Hepatocyte (in vitro differentiated cells): ENCODE measurements around the gene ASAP2.

Source experiments
- EZH2 ChIP-seq: fragments of 200-600 bp; sonication (generic); IDR thresholded peaks from 2 replicates; pipeline ENCODE4 v1.6.1; 2016; ENCODE audit warnings: antibody characterized with exemption, mild to moderate bottlenecking, borderline replicate concordance
- EZH2phosphoT487 ChIP-seq: fragments of 200-600 bp; sonication (generic); IDR thresholded peaks from one replicate; pipeline ENCODE4 v1.6.1; 2018; ENCODE audit warnings: antibody characterized with exemption, mild to moderate bottlenecking, low read depth, moderate library complexity; ENCODE audit not compliant: unreplicated experiment, severe bottlenecking
- TF ChIP-seq, protein P1 (sequence below): fragments of 200-600 bp; sonication (generic); IDR thresholded peaks from 2 replicates; pipeline ENCODE4 v1.5.1; 2016; ENCODE audit warnings: antibody characterized with exemption, mild to moderate bottlenecking; ENCODE audit not compliant: poor library complexity

DNA sequence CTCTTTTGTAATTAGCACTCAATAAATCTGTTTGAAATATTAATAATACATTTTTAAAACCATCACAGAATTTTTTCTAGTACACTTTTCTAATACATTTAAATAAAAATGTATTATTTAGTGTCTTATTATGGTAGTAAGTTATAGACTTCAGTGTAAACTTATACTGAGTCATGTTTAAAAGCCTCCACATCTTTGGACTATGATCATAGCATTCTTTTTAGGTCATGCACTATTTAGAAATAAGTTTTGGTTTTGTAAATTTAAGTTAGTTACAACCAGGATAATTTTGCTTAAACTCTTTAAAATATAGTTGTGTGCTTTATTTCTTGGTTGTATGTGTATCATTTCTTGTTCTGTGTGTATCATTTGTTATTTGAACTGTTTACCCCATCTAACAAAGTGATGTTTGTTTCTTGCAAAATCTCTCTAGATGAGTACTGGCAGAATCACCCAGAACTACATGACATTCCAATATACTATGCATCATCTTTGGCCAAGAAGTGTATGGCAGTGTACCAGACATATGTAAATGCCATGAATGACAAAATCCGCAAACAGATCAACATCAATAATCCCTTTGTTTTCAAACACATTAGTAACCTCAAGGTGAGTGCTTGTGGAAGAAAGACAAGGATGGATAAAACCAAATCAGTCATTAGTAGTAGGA, 233.6 kb downstream of the ASAP2 start:
- TF ChIP-seq, protein P1, sequence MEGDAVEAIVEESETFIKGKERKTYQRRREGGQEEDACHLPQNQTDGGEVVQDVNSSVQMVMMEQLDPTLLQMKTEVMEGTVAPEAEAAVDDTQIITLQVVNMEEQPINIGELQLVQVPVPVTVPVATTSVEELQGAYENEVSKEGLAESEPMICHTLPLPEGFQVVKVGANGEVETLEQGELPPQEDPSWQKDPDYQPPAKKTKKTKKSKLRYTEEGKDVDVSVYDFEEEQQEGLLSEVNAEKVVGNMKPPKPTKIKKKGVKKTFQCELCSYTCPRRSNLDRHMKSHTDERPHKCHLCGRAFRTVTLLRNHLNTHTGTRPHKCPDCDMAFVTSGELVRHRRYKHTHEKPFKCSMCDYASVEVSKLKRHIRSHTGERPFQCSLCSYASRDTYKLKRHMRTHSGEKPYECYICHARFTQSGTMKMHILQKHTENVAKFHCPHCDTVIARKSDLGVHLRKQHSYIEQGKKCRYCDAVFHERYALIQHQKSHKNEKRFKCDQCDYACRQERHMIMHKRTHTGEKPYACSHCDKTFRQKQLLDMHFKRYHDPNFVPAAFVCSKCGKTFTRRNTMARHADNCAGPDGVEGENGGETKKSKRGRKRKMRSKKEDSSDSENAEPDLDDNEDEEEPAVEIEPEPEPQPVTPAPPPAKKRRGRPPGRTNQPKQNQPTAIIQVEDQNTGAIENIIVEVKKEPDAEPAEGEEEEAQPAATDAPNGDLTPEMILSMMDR, result no peak
- TF ChIP-seq EZH2 (no peak), EZH2phosphoT487 (no peak)
